ENCODE results near the gene KRT8.

DNA sequence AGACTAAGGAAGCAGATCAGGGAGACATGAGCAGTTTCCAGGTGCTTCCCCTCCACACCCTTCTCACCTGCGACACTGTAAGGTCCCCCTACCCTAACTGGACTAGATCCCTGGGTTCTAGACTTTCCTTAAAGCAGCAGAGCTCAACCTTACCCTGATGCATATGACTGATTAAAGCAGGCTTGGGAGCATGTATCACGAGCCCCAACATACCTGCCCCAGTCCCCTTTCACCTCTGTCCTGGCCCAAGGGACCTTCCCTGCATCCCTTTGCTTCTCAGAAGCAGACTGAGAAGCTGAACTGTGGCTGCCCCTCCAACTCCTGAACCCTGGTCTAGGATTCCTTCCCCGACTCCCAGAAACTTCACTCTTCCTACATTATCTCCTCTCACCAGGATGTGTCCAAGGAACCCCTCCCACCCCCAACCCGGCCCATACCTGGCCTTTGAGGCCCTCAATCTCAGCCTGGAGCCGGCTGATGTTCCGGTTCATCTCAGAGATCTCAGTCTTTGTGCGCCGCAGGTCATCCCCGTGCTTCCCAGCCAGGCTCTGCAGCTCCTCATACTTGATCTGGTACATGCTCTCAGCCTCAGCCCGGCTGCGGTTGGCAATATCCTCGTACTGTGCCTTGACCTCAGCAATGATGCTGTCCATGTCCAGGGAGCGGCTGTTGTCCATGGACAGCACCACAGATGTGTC lies 5.4 kb downstream of the KRT8 start:
- TF ChIP-seq, protein P1, sequence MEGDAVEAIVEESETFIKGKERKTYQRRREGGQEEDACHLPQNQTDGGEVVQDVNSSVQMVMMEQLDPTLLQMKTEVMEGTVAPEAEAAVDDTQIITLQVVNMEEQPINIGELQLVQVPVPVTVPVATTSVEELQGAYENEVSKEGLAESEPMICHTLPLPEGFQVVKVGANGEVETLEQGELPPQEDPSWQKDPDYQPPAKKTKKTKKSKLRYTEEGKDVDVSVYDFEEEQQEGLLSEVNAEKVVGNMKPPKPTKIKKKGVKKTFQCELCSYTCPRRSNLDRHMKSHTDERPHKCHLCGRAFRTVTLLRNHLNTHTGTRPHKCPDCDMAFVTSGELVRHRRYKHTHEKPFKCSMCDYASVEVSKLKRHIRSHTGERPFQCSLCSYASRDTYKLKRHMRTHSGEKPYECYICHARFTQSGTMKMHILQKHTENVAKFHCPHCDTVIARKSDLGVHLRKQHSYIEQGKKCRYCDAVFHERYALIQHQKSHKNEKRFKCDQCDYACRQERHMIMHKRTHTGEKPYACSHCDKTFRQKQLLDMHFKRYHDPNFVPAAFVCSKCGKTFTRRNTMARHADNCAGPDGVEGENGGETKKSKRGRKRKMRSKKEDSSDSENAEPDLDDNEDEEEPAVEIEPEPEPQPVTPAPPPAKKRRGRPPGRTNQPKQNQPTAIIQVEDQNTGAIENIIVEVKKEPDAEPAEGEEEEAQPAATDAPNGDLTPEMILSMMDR (IDR thresholded peaks at IDR 0.05; ENCODE audit: insufficient read depth, low read depth, low read length): no peak
- TF ChIP-seq EZH2 (IDR thresholded peaks at IDR 0.05; ENCODE audit: insufficient read depth, low read length): no peak
